Measurements from ENCODE around the gene CD81. TPM values are rescaled to one million over a fixed set of nuclear protein-coding genes. Genes with fewer than 3 reads are reported as not detected.

The CD81 gene
- total RNA-seq, 1 donor from 2014 or later = 424 TPM

DNA sequence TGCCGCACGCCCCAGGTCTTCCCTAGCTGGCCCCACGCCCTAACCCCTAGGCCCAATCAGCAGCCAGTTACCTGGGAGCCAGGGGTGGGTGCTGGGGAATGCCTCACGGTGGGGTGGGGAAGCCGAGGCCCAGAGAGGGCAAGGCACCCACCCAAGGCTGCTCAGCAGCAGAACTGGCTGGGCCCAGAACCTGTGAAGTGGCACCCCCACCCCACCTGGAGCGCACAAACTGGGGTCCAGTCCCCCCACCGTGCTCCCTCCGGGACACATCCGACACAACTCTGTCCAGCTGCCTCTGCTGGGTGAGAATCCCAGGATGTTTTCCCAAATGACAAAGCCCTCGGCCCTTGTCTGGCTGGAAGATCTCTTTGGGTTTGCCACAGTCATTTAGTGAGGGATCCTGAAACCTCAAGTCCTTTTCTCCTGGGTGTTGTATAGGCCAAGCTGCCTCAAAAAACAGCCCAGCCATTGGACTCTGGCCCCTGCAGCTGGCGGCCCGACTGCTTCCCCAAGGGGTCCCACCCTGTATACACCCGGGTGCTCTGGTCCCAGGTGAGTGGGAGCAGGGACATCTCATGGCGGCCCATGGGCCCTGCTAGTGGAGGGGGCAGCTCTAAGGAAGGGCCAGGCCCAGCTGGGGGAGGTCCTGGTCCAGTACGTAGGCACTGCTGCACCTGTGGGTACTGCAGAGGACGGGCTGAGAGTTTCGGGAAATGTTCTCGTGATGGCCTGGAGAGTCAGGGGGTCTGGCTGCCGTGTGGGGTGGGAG, 44.3 kb downstream of the CD81 start:
- no peaks in the 10 kb centered on the region for H3K9me3 Mint-ChIP-seq (ENCODE audit: unreplicated experiment)
- H3K27ac Mint-ChIP-seq (ENCODE audit: unreplicated experiment) = no peak overlapping the region
- H3K27me3 Mint-ChIP-seq (ENCODE audit: unreplicated experiment) = peaks cover 8% of the 10 kb centered on the region
- DNase-seq (ENCODE audit: low spot score) = no peak
- TF ChIP-seq, protein P1, sequence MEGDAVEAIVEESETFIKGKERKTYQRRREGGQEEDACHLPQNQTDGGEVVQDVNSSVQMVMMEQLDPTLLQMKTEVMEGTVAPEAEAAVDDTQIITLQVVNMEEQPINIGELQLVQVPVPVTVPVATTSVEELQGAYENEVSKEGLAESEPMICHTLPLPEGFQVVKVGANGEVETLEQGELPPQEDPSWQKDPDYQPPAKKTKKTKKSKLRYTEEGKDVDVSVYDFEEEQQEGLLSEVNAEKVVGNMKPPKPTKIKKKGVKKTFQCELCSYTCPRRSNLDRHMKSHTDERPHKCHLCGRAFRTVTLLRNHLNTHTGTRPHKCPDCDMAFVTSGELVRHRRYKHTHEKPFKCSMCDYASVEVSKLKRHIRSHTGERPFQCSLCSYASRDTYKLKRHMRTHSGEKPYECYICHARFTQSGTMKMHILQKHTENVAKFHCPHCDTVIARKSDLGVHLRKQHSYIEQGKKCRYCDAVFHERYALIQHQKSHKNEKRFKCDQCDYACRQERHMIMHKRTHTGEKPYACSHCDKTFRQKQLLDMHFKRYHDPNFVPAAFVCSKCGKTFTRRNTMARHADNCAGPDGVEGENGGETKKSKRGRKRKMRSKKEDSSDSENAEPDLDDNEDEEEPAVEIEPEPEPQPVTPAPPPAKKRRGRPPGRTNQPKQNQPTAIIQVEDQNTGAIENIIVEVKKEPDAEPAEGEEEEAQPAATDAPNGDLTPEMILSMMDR (IDR thresholded peaks at IDR 0.05; ENCODE audit: unreplicated experiment) = no peak
- no peaks in the 10 kb centered on the region for H3K36me3 Mint-ChIP-seq (ENCODE audit: low read depth, unreplicated experiment)
- H3K4me3 Mint-ChIP-seq (ENCODE audit: unreplicated experiment) = no peak overlapping the region
- no peaks in the 10 kb centered on the region for H3K4me1 Mint-ChIP-seq (ENCODE audit: unreplicated experiment)

- Mint-ChIP-seq H3K4me3 (ENCODE audit: unreplicated experiment) (no peak overlapping the region), H3K27me3 (ENCODE audit: unreplicated experiment) (peaks cover 8% of the 10 kb centered on the region)
These were observed 44.9 kb downstream of the CD81 start for GRCh38 chr11:2421996-2422395.

GRCh38 chr11:2422461-2423156, 45.5 kb downstream of the CD81 start:
- H3K9me3 Mint-ChIP-seq (ENCODE audit: unreplicated experiment) = no peaks in the 10 kb centered on the region
- H3K4me1 Mint-ChIP-seq (ENCODE audit: unreplicated experiment) = no peaks in the 10 kb centered on the region
- peaks cover 6% of the 10 kb centered on the region for H3K27me3 Mint-ChIP-seq (ENCODE audit: unreplicated experiment)
- H3K36me3 Mint-ChIP-seq (ENCODE audit: low read depth, unreplicated experiment) = no peaks in the 10 kb centered on the region
- no peak overlapping the region for H3K27ac Mint-ChIP-seq (ENCODE audit: unreplicated experiment)
- DNase-seq (ENCODE audit: low spot score) = no peak
- TF ChIP-seq, protein P1 (IDR thresholded peaks at IDR 0.05; ENCODE audit: unreplicated experiment) = no peak
- H3K4me3 Mint-ChIP-seq (ENCODE audit: unreplicated experiment) = no peak overlapping the region

More at GRCh38 chr11:2421996-2422395, 44.9 kb downstream of the CD81 start:
- H3K27ac Mint-ChIP-seq (ENCODE audit: unreplicated experiment) = no peak overlapping the region
- no peaks in the 10 kb centered on the region for H3K36me3 Mint-ChIP-seq (ENCODE audit: low read depth, unreplicated experiment)
- H3K4me1 Mint-ChIP-seq (ENCODE audit: unreplicated experiment) = no peaks in the 10 kb centered on the region
- DNase-seq (ENCODE audit: low spot score) = no peak
- TF ChIP-seq, protein P1 (IDR thresholded peaks at IDR 0.05; ENCODE audit: unreplicated experiment) = no peak
- no peaks in the 10 kb centered on the region for H3K9me3 Mint-ChIP-seq (ENCODE audit: unreplicated experiment)

DNA sequence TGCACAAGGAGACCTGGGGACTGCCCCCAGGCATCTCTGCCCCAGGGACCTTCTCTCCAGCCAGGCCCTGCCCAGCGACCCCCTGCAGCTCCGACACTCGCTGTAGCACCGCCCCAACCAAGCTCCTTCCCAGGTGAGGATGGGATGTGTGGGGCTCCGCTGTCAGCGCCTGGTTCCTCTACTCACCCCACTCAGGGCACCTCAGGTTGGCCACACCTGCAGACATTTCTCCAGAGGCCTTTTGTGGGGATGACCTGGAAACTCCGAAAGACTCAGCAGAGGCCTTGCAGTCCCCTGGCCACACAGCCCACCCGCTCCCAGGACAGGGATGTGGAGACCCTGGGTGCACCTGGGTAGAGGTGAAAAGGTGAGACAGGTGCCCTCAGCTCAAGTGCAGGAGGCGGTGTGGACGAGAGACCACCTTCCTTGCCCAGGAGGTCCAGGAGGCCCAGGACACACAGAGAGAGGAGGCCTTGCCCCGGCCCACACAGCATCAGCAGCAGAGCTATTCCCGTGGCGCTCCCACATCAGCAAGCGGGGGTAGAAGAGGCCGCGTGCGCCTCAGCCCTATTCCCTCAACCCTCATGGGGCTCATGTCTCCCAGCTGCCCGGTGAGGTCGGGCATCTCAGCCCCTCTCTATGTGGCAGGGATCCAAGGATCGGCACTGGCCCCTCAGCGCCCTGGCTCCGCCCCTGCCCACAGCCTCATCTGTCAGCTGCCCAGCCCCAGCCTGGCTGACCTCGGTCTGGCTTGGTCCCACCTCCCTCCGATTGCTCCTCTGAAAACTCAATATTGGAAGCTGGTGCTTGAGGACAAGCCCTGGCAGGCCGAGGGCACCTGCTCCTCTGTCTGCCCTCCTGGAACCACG, 46.3 kb downstream of the CD81 start:
- DNase-seq (ENCODE audit: low spot score) = no peak
- no peaks in the 10 kb centered on the region for H3K9me3 Mint-ChIP-seq (ENCODE audit: unreplicated experiment)
- H3K27ac Mint-ChIP-seq (ENCODE audit: unreplicated experiment) = no peak overlapping the region
- H3K4me3 Mint-ChIP-seq (ENCODE audit: unreplicated experiment) = no peak overlapping the region
- H3K36me3 Mint-ChIP-seq (ENCODE audit: low read depth, unreplicated experiment) = no peaks in the 10 kb centered on the region
- TF ChIP-seq, protein P1 (IDR thresholded peaks at IDR 0.05; ENCODE audit: unreplicated experiment) = no peak
- H3K27me3 Mint-ChIP-seq (ENCODE audit: unreplicated experiment) = peaks cover 6% of the 10 kb centered on the region
- H3K4me1 Mint-ChIP-seq (ENCODE audit: unreplicated experiment) = no peaks in the 10 kb centered on the region
